Measurements from ENCODE around the gene SLC5A11. TPM values are rescaled to one million over a fixed set of nuclear protein-coding genes. Genes with fewer than 3 reads are reported as not detected.

Gene SLC5A11
- total and polyA plus RNA-seq, 11 donors: 0.75 TPM; not detected in 10

DNA sequence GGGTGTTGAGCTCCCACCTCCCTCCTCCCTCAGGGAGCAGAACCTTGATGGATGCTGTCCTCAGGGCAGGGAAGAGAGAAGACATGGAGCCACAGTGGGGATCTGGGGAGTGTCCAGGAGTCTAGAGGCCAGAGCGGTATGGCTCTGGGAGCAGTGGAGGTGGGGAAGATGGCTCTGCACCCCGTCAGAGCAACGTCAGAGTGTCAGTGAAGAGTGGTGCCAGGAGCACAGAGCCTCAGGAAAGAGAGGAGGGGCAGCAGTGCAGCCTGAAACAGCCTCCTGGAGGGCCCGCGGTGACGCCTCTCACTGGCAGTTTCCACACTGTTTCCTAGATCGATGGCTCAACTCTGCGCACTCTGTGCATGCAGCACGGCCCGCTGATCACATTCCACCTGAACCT lies 23.2 kb upstream of the SLC5A11 start:
- Histone ChIP-seq H3K4me1 (peaks cover 0 to 4% (median 0%) of the 10 kb centered on the region in 12 donors), H3K36me3 (peaks cover 0 to 100% (median 99%) of the 10 kb centered on the region in 9 donors), H3K4me3 (no peak overlapping the region), H3K27me3 (no peaks in the 10 kb centered on the region), H3K9me3 (no peaks in the 10 kb centered on the region), H3K27ac (peak overlapping the region in 3 of 12 donors; percentile 0 to 43 (median 18))
- ATAC-seq (peak in 3 of 4 donors; percentile 34 to 63 (median 55)), DNase-seq (no peak)
- WGBS, 4 donors: 72 to 84% (median 82%) methylated on average over 8 to 10 of the region's 10 CpGs
- TF ChIP-seq CTCF (IDR thresholded peaks at IDR 0.05): no peak
- no peak for TF ChIP-seq POLR2A (IDR thresholded peaks at IDR 0.05)
- intact Hi-C loops (cut with DNase I): loop anchor here in 1 of 10 donors (10.0 kb wide), 1 partner anchor 132 kb away; no protein-coding TSS in a partner anchor

- Histone ChIP-seq H3K27ac (peak overlapping the region in 3 of 12 donors; percentile 0 to 43 (median 18)), H3K4me3 (no peak overlapping the region), H3K9me3 (no peaks in the 10 kb centered on the region), H3K36me3 (peaks cover 0 to 100% (median 99%) of the 10 kb centered on the region in 9 donors), H3K27me3 (no peaks in the 10 kb centered on the region), H3K4me1 (peaks cover 0 to 4% (median 0%) of the 10 kb centered on the region in 12 donors)
- peak; percentile 30 to 70 (median 48) for ATAC-seq
- DNase-seq: no peak
- intact Hi-C loops (cut with DNase I): loop anchor here in 1 of 10 donors (10.0 kb wide), 1 partner anchor 132 kb away; no protein-coding TSS in a partner anchor
- 49 to 84% (median 79%) methylated on average over 7 to 8 of the region's 8 CpGs for WGBS, 4 donors
- TF ChIP-seq POLR2A (IDR thresholded peaks at IDR 0.05) (no peak), CTCF (IDR thresholded peaks at IDR 0.05) (no peak)
Observed at GRCh38 chr16:24822974-24823373, 22.8 kb upstream of the SLC5A11 start.

DNA sequence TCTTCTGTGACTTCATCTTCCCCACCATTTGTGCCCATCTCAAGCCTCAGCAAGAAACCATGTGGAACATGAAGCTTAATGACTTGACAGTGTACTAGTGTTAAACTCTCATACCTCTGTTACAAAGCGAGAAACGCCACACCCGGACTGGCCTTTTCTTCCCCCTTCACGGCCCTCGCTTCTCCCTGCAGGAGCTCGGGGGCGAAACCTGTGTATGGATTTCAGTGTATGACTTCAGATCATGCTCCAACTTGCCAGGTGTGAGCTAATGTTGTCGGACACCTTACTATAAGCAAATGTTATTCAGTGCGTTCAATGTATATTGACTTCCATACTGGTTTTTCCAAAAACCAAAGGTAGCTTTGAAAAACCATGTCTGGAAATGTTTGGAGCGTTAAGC lies 20.1 kb upstream of the SLC5A11 start:
- Histone ChIP-seq H3K4me3 (no peak overlapping the region), H3K9me3 (no peaks in the 10 kb centered on the region), H3K36me3 (peaks cover 0 to 89% (median 79%) of the 10 kb centered on the region in 9 donors), H3K4me1 (peaks cover 0 to 4% (median 0%) of the 10 kb centered on the region in 12 donors), H3K27me3 (no peaks in the 10 kb centered on the region), H3K27ac (peak overlapping the region in 1 of 12 donors; percentile 32)
- intact Hi-C loops (cut with DNase I): loop anchor here in 1 of 10 donors (10.0 kb wide), 1 partner anchor 129 kb away; no protein-coding TSS in a partner anchor
- no peak for TF ChIP-seq CTCF (IDR thresholded peaks at IDR 0.05)
- no peak for TF ChIP-seq POLR2A (IDR thresholded peaks at IDR 0.05)
- 88 to 92% (median 91%) methylated on average over 10 of the region's 10 CpGs for WGBS, 4 donors
- DNase-seq: no peak
- no peak for ATAC-seq

DNA sequence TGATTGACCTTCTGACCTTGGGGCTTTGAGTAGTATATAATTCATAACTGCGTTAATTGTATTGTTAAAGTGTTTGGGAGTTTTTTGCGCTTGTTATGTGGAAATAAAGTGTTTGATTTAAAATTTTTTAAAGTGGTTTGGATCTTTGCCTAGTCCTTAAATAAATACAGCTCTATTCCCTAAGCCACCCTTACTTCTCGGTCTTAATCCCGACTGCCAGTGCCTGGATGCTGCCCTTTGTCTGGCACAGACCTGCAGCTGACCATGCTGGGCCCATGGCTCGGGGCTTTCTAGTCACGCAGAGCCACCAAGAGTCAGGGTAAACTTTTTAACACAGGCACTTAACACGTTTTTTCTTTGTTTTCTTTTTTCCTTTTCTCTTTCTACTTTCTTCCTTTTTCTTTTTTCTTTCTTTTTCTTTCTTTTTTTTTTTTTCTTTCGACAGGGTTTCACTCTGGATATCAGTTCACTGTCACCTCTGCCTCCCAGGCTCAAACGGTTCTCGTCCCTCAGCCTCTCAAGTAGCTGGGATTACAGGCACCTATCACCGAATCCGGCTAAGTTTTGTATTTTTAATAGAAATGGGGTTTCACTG lies 19.6 kb upstream of the SLC5A11 start:
- Histone ChIP-seq H3K4me3 (no peak overlapping the region), H3K27ac (peak overlapping the region in 1 of 12 donors; percentile 32), H3K4me1 (peaks cover 0 to 4% (median 0%) of the 10 kb centered on the region in 12 donors), H3K36me3 (peaks cover 0 to 84% (median 74%) of the 10 kb centered on the region in 9 donors), H3K9me3 (no peaks in the 10 kb centered on the region), H3K27me3 (no peaks in the 10 kb centered on the region)
- DNase-seq (no peak), ATAC-seq (no peak)
- 81 to 85% (median 84%) methylated on average over 12 of the region's 12 CpGs for WGBS, 4 donors
- intact Hi-C loops (cut with DNase I): loop anchor here in 1 of 10 donors (10.0 kb wide), 1 partner anchor 129 kb away; no protein-coding TSS in a partner anchor
- TF ChIP-seq CTCF (IDR thresholded peaks at IDR 0.05) (no peak), POLR2A (IDR thresholded peaks at IDR 0.05) (no peak)

Data from heart left ventricle (tissue), 16 donors.